GM23338 (cell line): Measurements from ENCODE around the gene CCNB1. TPM values are rescaled to one million over a fixed set of nuclear protein-coding genes. Genes with fewer than 3 reads are reported as not detected.

Experiments
- ATAC-seq: fragments of 200-7000 bp; cut with Tn5 transposase; 3 replicates; pipeline ENCODE4 v1.9.1; 2020
- DNase-seq: peaks from one replicate; pipeline ENCODE4 v3.0.0-alpha.2; 2015; ENCODE audit warnings: low spot score
- H2AFZ ChIP-seq: fragments of 200-600 bp; sonication (generic); 2 replicates; pipeline ENCODE4 v1.8.0; 2016; ENCODE audit warnings: antibody characterized with exemption, mild to moderate bottlenecking, moderate library complexity
- H3F3A ChIP-seq: fragments of 200-600 bp; sonication (generic); replicated peaks from 2 replicates; pipeline ENCODE4 v1.8.0; 2017; ENCODE audit warnings: antibody characterized with exemption, mixed run types, low read depth
- H3K27ac ChIP-seq: fragments of 200-600 bp; sonication (generic); 2 replicates; pipeline ENCODE4 v1.6.1; 2016; ENCODE audit warnings: low read depth
- H3K27me3 ChIP-seq: fragments of 200-600 bp; sonication (generic); 2 replicates; pipeline ENCODE4 v1.8.0; 2016; ENCODE audit warnings: mild to moderate bottlenecking, mixed run types, moderate library complexity; ENCODE audit not compliant: insufficient read depth
- H3K36me3 ChIP-seq: fragments of 200-600 bp; sonication (generic); 2 replicates; pipeline ENCODE4 v1.8.0; 2016; ENCODE audit warnings: mild to moderate bottlenecking; ENCODE audit not compliant: insufficient read depth
- H3K4me1 ChIP-seq: fragments of 200-600 bp; sonication (generic); 2 replicates; pipeline ENCODE4 v1.8.0; 2016; ENCODE audit warnings: mild to moderate bottlenecking, moderate library complexity; ENCODE audit not compliant: insufficient read depth
- H3K4me2 ChIP-seq: fragments of 200-600 bp; sonication (generic); 2 replicates; pipeline ENCODE4 v1.7.1; 2017; ENCODE audit warnings: mixed run types
- H3K4me3 ChIP-seq: fragments of 200-600 bp; sonication (generic); 2 replicates; pipeline ENCODE4 v1.6.1; 2016; ENCODE audit warnings: mixed run types
- H3K79me2 ChIP-seq: fragments of 200-600 bp; sonication (generic); replicated peaks from 2 replicates; pipeline ENCODE4 v1.8.0; 2017; ENCODE audit warnings: mild to moderate bottlenecking; ENCODE audit not compliant: insufficient read depth
- H3K9me2 ChIP-seq: fragments of 200-600 bp; sonication (generic); 2 replicates; pipeline ENCODE4 v1.8.0; 2017; ENCODE audit not compliant: insufficient read depth
- H4K20me1 ChIP-seq: fragments of 200-600 bp; sonication (generic); replicated peaks from 2 replicates; pipeline ENCODE4 v1.8.0; 2017; ENCODE audit warnings: mild to moderate bottlenecking; ENCODE audit not compliant: insufficient read depth
- H3K27ac Mint-ChIP-seq: 2 replicates; pipeline ENCODE4 v1.8.0; 2020; ENCODE audit warnings: inconsistent platforms, mild to moderate bottlenecking, moderate library complexity, mixed read lengths
- H3K27me3 Mint-ChIP-seq: 3 replicates; pipeline ENCODE4 v1.8.0; 2022; ENCODE audit warnings: low read depth, mild to moderate bottlenecking, moderate library complexity, mixed read lengths, inconsistent platforms; ENCODE audit not compliant: insufficient read depth, poor library complexity
- H3K36me3 Mint-ChIP-seq: 3 replicates; pipeline ENCODE4 v1.8.0; 2021; ENCODE audit warnings: low read depth, mild to moderate bottlenecking, inconsistent platforms, moderate library complexity, mixed read lengths
- H3K4me1 Mint-ChIP-seq: 3 replicates; pipeline ENCODE4 v1.8.0; 2020; ENCODE audit warnings: mild to moderate bottlenecking, inconsistent platforms, mixed read lengths
- H3K4me3 Mint-ChIP-seq: 3 replicates; pipeline ENCODE4 v1.8.0; 2021; ENCODE audit warnings: moderate library complexity, mild to moderate bottlenecking, inconsistent platforms, mixed read lengths
- H3K9me3 Mint-ChIP-seq: 3 replicates; pipeline ENCODE4 v1.8.0; 2020; ENCODE audit warnings: moderate library complexity, mild to moderate bottlenecking, inconsistent platforms, mixed read lengths
- CREB1 ChIP-seq: fragments of 250-450 bp; sonication (Bioruptor Pico); IDR thresholded peaks from 2 replicates; pipeline ENCODE4 v1.5.0; 2020; ENCODE audit warnings: low read depth, mild to moderate bottlenecking, moderate library complexity
- CTCF ChIP-seq, 2 experiments: fragments of 200-600 bp in 1 of 2; sonication (generic) in 1 of 2; conservative IDR thresholded peaks; 2 replicates each; pipeline versions ENCODE4 v1.5.1 to v1.6.1; 2016 to 2017; ENCODE audit warnings: antibody characterized with exemption in 2 of 2, low read depth in 2 of 2, mild to moderate bottlenecking in 2 of 2, moderate library complexity in 1 of 2
- ETS1 ChIP-seq: IDR thresholded peaks from 2 replicates; pipeline ENCODE4 v1.6.1; 2016; ENCODE audit warnings: antibody characterized with exemption
- EZH2 ChIP-seq: fragments of 200-600 bp; sonication (generic); IDR thresholded peaks from one replicate; pipeline ENCODE4 v1.8.0; 2017; ENCODE audit warnings: antibody characterized with exemption, mild to moderate bottlenecking, low read depth; ENCODE audit not compliant: unreplicated experiment
- EZH2phosphoT487 ChIP-seq: fragments of 200-600 bp; sonication (generic); IDR thresholded peaks from one replicate; pipeline ENCODE4 v1.8.1; 2018; ENCODE audit warnings: antibody characterized with exemption; ENCODE audit not compliant: unreplicated experiment
- JUNB ChIP-seq: IDR thresholded peaks from one replicate; pipeline ENCODE4 v1.6.1; 2016; ENCODE audit warnings: antibody characterized with exemption; ENCODE audit not compliant: unreplicated experiment
- NANOG ChIP-seq: IDR thresholded peaks from 2 replicates; pipeline ENCODE4 v1.6.1; 2016; ENCODE audit warnings: antibody characterized with exemption, borderline replicate concordance
- POLR2AphosphoS5 ChIP-seq: IDR thresholded peaks from 2 replicates; pipeline ENCODE4 v1.6.1; 2016; ENCODE audit warnings: antibody characterized with exemption, low read depth
- REST ChIP-seq: IDR thresholded peaks from one replicate; pipeline ENCODE4 v1.6.1; 2018; ENCODE audit warnings: antibody characterized with exemption; ENCODE audit not compliant: unreplicated experiment
- STAT1 ChIP-seq: IDR thresholded peaks from one replicate; pipeline ENCODE4 v1.6.1; 2016; ENCODE audit warnings: antibody characterized with exemption; ENCODE audit not compliant: unreplicated experiment
- ZNF114 ChIP-seq: fragments of 250-450 bp; sonication (Bioruptor Pico); IDR thresholded peaks from 2 replicates; pipeline ENCODE4 v1.5.0; 2020; ENCODE audit warnings: mild to moderate bottlenecking, moderate library complexity
- ZNF331 ChIP-seq: fragments of 250-450 bp; sonication (Bioruptor Pico); IDR thresholded peaks from 2 replicates; pipeline ENCODE4 v1.5.0; 2020; ENCODE audit warnings: low read depth, mild to moderate bottlenecking, moderate library complexity
- polyA plus RNA-seq: library from polyadenylated mRNA; unstranded; fragments of >200 nt; fragmentation: Nextera tagmentation; extraction: Ambion mirVana; gene quantifications from 2 replicates; pipeline ENCODE4 v1.2.1, GENCODE V29; 2016
- total RNA-seq: library from RNA; depleted of rRNA; stranded (reverse); fragments of >200 nt; shearing (Covaris generic); gene quantifications from 2 replicates; pipeline ENCODE4 v1.2.3, GENCODE V29; 2014
- TF ChIP-seq, protein P1 (sequence below): fragments of 250-450 bp; sonication (Bioruptor Pico); IDR thresholded peaks from 2 replicates; pipeline ENCODE4 v1.5.0; 2020; ENCODE audit warnings: mild to moderate bottlenecking, moderate library complexity

Gene CCNB1
- total and polyA plus RNA-seq, 2 experiments from 2014 or later, result 273 to 400 TPM

DNA sequence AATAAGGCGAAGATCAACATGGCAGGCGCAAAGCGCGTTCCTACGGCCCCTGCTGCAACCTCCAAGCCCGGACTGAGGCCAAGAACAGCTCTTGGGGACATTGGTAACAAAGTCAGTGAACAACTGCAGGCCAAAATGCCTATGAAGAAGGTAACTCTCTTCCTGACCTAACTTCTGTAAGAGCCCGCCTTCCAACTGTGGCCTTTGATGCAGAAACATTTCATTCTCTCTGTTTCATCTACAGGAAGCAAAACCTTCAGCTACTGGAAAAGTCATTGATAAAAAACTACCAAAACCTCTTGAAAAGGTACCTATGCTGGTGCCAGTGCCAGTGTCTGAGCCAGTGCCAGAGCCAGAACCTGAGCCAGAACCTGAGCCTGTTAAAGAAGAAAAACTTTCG, 979 bp downstream of the CCNB1 start:
- Mint-ChIP-seq H3K9me3 (no peaks in the 10 kb centered on the region), H3K27ac (peak overlapping the region; percentile 98), H3K36me3 (peaks cover 60% of the 10 kb centered on the region), H3K4me3 (peak overlapping the region; percentile 95), H3K4me1 (peaks cover 28% of the 10 kb centered on the region), H3K27me3 (peaks cover 19% of the 10 kb centered on the region)
- Histone ChIP-seq H3F3A (peaks cover 50% of the 10 kb centered on the region), H3K9me2 (no peaks in the 10 kb centered on the region), H3K4me2 (peak overlapping the region; percentile 94), H4K20me1 (peaks cover 27% of the 10 kb centered on the region), H2AFZ (no peak overlapping the region), H3K27me3 (no peaks in the 10 kb centered on the region), H3K4me3 (peak overlapping the region; percentile 96), H3K27ac (peak overlapping the region; percentile 99), H3K79me2 (peaks cover 57% of the 10 kb centered on the region), H3K4me1 (peaks cover 23% of the 10 kb centered on the region), H3K36me3 (peaks cover 52% of the 10 kb centered on the region)
- ATAC-seq (no peak), DNase-seq (no peak)
- TF ChIP-seq, protein P1, sequence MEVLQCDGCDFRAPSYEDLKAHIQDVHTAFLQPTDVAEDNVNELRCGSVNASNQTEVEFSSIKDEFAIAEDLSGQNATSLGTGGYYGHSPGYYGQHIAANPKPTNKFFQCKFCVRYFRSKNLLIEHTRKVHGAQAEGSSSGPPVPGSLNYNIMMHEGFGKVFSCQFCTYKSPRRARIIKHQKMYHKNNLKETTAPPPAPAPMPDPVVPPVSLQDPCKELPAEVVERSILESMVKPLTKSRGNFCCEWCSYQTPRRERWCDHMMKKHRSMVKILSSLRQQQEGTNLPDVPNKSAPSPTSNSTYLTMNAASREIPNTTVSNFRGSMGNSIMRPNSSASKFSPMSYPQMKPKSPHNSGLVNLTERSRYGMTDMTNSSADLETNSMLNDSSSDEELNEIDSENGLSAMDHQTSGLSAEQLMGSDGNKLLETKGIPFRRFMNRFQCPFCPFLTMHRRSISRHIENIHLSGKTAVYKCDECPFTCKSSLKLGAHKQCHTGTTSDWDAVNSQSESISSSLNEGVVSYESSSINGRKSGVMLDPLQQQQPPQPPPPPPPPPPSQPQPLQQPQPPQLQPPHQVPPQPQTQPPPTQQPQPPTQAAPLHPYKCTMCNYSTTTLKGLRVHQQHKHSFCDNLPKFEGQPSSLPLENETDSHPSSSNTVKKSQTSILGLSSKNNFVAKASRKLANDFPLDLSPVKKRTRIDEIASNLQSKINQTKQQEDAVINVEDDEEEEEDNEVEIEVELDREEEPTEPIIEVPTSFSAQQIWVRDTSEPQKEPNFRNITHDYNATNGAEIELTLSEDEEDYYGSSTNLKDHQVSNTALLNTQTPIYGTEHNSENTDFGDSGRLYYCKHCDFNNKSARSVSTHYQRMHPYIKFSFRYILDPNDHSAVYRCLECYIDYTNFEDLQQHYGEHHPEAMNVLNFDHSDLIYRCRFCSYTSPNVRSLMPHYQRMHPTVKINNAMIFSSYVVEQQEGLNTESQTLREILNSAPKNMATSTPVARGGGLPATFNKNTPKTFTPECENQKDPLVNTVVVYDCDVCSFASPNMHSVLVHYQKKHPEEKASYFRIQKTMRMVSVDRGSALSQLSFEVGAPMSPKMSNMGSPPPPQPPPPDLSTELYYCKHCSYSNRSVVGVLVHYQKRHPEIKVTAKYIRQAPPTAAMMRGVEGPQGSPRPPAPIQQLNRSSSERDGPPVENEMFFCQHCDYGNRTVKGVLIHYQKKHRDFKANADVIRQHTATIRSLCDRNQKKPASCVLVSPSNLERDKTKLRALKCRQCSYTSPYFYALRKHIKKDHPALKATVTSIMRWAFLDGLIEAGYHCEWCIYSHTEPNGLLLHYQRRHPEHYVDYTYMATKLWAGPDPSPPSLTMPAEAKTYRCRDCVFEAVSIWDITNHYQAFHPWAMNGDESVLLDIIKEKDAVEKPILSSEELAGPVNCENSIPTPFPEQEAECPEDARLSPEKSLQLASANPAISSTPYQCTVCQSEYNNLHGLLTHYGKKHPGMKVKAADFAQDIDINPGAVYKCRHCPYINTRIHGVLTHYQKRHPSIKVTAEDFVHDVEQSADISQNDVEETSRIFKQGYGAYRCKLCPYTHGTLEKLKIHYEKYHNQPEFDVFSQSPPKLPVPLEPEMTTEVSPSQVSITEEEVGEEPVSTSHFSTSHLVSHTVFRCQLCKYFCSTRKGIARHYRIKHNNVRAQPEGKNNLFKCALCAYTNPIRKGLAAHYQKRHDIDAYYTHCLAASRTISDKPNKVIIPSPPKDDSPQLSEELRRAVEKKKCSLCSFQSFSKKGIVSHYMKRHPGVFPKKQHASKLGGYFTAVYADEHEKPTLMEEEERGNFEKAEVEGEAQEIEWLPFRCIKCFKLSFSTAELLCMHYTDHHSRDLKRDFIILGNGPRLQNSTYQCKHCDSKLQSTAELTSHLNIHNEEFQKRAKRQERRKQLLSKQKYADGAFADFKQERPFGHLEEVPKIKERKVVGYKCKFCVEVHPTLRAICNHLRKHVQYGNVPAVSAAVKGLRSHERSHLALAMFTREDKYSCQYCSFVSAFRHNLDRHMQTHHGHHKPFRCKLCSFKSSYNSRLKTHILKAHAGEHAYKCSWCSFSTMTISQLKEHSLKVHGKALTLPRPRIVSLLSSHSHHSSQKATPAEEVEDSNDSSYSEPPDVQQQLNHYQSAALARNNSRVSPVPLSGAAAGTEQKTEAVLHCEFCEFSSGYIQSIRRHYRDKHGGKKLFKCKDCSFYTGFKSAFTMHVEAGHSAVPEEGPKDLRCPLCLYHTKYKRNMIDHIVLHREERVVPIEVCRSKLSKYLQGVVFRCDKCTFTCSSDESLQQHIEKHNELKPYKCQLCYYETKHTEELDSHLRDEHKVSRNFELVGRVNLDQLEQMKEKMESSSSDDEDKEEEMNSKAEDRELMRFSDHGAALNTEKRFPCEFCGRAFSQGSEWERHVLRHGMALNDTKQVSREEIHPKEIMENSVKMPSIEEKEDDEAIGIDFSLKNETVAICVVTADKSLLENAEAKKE (CRISPR knock-in tag), result no peak
- TF ChIP-seq EZH2 (no peak), POLR2AphosphoS5 (no peak), ETS1 (no peak), REST (no peak), ZNF331 (CRISPR knock-in tag) (no peak), EZH2phosphoT487 (no peak), ZNF114 (CRISPR knock-in tag) (no peak), CTCF (conservative IDR thresholded peaks at IDR 0.05; ENCODE audit: low read depth in 2 of 2) (no peak), CREB1 (no peak), JUNB (no peak), STAT1 (no peak), NANOG (no peak)
